HS-27A (cell line): ENCODE results near the gene TSPAN2.

ENCODE experiments used
- DNase-seq: peaks from one replicate; pipeline ENCODE4 v3.0.0-alpha.2; 2012; ENCODE audit warnings: low read depth, missing footprints

Gene TSPAN2

DNA sequence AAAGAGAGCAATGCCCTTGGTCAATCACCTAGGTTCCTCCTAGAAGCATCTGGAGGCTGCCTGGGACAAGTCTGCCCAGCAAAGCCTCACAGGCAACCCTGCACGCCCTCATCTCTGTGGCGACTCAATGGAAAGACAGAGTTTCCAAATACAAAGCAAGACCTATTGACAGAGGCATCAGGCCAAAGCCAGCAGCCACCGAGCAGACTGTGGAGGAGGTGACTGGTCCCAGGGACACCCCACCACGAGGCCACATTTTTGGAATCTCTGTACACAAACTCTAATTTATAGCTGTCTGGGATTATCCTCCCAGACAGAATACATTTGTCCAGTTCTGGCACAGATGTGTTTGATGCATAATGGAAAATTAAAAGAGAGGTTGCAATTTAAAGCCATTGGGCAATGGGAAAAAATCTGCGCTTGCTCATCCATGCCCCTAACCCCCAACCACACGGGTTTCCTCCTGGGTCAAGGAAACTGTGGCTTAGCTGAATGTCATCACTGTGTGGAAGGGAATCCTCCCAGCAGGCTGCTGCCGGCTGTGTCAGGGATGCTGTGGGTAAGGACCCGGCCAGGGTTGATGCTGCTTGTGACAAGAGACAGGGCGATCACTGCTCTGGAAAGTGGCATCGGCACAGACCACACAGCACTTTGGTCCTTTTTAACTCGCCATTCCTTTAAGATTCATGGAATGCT is 14.3 kb downstream of the TSPAN2 start:
- DNase-seq: no peak

DNA sequence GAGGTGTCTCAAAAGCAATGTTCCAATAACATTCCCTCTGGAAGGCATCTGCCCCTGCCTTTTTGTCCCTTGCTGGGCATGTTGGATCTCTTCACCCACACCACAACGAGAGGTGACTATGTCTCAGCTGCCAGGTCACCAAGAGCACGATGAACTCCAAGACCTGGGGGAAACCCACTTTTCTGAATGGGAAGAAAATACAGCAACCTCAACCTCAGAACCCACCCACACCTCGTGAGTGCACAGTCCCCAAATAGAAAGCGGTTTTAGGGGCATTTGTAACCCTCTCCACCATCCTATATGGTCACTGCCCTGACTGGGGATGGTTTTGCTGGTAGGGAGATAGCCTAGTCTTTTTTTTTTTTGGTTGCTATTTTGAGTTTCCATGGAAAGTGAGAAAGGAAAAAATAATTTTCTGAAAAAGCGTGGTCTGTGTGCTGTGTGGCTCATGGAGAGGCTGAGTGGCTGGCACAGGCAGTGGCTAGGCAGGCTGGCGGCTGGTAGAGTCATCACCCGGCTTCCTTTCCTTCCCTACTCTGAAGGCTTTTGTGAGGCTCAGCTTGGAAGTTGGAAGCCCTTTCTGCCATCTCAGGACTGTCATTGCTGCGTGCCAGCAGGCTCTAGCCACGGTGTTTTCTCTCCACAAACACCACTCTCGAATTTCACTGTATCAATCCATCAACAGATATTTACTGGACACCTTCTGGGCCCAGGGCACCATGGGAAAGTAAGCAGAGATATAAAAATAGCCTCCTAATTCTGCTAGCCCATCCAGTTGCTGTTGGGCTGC is 15.8 kb downstream of the TSPAN2 start:
- no peak for DNase-seq

DNA sequence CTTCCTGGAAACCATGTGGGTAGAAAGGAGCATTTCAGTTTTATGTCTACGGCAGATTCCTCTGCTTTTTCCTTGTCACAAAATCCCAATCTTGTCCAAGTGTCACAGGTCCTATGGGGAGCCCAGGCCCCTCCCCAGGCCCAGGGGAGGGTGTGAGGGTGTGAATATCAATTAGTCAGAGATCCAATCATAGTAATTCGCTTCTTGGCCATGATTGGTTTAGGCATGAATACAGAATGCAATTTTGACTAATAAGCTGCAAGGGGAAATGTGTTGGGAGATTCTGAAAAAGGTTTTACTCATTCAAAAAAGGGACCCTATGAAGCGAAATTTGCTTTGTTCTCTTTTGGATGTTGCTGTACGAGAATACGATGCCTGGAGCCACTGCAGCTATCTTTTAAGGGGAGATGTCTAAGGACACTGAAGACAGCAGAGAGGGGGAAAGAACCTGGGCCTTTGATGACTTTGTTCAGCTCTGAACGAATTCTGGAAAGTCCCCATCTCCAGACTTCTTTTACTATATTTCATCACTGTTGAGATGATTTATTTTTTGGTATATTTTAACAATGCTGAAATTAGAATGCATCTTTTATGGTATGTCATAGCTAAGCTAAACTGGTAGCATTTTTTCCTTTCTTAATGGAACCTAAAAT is 18.2 kb downstream of the TSPAN2 start:
- no peak for DNase-seq

DNA sequence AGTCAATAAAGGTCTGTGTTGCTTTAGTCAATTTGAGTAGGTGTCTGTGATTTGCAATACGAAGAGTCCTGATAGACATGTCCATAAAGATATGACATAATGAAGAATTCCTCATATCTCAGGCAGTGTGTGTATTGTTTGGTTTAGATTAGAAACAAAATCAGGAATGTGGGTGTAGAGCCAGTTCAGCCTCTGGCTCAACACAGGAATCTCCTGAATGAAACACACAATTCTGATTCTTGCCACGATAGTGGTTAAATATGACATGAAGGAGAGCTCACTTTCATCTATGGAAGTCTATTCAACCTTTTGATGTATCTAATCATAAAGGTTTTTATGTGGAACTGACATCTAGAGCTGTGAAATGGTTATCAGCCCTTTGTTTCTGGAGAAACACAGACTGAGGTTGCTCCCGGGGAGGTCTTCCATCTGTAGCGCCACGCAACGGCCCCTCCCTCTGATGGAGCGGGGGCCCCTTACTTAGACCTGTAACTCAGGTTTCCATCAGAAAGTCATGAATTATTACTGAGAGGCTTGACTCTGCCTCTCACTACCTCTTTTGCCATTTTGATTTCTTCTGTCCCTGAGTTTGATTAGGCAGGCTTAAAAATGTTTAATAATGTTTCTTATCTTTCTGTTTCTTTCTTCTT is 19.5 kb downstream of the TSPAN2 start:
- DNase-seq: peak; percentile 64

DNA sequence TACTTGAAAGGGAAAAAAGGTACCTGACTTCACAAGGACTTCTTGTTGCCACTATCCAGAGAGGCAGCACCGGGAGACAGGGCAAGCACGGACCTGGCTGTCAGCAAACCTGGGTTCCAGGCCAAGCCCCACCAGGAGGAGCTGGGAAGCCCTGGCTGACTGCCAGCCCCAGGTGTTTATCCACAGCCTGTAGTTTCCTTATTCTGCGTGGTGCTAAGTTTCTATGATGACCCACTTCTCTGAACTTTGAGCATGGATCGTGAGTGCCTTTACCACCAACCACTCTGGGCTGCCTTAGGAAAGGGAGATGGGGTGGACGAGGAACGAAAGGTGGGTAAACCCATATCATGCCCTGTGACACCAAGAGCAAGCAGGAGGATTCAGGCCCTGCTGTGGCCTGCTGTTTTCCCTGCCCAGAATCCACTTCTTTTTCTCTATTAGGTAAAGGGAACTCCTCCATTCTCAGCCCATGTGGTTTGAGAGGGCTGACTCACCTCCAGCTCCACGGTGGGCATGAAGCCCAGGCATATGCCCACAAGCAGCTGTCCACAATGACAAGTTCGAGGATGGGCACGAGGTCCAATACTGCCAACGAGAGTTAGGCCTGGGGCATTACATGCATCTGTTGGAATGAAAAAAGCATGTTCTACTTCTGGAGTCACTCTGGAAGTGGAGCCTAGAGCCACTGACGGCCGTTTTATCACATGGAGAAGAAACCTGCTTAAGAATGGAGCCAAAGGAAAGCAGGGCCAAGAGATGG is 20.3 kb downstream of the TSPAN2 start:
- DNase-seq: peak; percentile 86

DNA sequence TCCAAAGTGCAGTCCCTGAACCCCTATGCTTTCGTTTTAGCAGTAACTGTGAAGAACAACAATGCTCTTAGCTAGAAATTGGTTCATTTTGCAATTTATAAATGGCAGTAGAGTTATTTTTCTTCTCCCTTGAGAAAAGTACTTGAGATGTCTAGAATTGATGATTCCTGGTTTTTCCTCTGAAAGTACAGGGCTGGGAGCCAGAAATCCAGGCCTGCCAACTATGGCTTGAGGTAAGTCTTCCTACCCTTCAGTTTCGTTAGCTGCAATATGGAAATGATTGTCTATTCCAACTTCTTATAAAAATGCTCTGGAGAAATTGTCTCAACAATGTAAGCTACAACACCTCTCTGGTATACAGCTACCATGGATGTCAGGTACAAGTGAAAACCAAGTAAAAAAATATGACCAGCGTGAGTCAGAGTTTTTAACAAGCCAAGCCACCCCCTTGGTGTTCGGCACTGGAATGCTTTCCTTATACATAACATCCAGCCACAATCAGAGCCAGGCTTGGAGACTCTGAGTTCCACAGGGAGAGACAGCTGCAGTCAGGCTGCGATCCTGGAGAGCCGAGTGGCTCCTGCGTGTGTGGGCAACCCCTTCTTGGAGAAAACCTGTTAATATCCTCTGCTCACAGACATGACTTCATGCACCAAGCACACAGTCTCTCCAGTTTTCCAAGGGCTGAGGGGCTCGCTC is 22.0 kb downstream of the TSPAN2 start:
- peak; percentile 72 for DNase-seq

DNA sequence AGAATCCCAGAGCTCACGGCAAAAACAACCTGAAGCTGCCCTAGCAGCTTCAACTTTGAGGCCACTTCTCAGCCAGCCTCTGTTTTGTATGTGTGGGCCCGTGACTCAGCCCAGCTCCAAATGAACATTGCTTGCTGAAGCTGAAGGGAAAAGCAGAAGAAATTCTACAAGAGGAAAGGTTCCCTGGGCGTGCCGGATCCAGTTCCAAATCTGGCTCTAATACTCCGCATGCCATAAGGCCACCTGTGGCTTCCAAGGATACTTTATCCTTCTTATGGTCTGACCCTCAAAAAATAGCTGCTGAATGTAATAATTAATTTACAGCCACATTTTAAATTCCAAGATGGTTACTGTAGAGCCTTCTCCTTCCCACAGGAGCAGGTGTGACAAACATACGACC is 24.3 kb downstream of the TSPAN2 start:
- DNase-seq: no peak

DNA sequence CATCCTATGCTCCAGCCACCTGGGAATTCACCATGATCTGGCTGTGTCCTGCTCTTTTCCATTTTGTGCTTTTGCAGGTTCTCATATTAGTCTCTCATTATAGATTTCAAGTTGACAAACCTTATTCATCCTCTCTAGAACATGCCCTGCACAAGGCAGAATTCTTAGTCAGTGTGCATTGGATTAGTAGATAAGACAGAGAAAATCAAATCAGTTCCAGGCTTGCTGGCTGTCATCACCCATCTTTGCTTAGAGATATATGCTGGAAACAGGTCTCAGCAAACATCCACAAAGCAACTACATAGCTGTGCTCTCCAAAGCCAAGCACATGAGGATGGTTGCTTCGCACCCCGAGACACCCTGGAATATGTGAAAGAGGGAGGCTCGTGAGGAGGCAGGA is 24.8 kb downstream of the TSPAN2 start:
- DNase-seq: no peak

DNA sequence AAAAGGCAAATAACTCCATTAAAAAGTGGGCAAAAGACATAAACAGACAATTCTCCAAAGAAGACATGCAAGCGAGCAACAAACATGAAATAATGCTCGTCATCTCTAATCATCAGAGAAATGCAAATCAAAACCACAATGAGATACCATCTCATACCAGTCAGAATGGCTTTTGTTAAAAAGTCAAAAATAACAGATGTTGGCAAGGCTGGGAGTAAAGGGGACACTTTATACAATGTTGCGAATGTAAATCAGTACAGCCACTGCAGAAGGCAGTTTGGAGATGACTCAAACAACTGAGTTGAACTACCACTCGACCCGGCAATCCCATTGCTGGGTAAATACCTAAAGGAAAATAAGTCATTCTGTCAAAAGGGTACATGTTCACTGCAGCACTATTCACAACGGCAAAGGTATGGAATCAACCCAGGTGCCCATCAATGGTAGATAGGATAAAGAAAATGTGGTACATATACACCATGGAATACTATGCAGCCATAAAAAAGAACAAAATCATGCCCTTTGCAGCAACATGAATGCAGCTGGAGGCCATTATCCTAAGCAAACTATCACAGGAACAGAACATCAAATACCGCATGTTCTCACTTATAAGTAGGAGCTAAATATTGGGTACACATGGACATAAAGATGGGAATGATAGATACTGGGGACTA is 25.9 kb downstream of the TSPAN2 start:
- peak; percentile 65 for DNase-seq

DNA sequence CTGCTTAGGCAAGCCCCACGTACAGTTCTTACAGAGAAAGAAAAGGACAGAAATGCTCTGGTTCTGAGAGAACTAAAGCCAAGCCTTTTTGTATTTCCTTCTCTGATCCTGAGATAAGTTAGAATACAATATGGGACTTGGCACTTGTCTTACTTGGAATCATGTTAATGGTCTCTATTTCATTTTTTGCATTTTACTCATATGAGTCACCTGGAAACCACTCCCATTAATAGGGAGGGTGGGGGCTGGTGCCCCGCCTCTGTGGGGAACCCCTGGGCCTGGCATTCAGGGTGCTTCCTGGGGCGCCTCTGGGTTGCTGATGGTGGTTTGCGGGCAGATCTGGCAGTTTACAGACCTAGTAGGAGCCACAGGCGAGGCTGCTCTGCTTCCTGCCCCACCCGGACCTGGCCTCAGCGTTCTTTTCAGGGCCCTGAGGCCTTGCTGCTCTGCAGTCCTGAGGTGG is 26.7 kb downstream of the TSPAN2 start:
- peak; percentile 93 for DNase-seq

DNA sequence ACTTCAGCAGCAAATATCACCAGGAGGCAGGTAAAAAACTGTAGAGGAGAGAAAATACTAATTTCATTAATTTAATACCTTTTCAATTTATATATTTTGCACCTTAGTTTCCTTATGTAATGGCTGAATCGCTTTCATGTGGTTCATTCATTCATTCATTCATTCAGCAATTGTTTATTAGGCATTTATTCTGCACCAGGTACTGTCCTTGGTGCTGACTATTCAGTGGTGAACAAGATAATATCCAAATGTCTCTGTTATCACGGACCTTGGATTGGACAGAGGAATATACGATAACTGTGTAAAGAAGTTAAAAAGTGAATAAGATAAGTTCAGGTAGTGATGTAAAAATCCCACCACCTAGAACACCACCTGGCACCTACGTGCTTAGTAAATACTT is 28.8 kb downstream of the TSPAN2 start:
- DNase-seq: no peak

DNA sequence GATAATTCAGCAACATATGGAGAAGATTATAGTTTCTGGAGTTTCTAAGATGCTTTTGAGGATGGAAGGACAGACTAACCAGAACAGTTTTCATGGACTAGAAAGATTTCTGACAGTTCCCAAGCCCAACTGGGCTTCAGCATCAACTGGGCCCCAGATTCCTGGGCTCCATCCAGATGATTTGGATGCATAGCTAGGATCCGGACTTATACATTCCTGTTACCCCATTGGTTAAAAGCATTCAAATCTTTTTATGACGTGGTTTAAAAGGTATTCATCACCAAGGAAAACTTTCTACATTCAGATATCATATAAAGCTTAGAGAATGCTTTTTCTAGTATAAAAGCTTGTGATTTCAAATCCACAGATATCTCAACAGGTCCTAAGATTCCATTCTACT is 30.0 kb downstream of the TSPAN2 start:
- DNase-seq: no peak

DNA sequence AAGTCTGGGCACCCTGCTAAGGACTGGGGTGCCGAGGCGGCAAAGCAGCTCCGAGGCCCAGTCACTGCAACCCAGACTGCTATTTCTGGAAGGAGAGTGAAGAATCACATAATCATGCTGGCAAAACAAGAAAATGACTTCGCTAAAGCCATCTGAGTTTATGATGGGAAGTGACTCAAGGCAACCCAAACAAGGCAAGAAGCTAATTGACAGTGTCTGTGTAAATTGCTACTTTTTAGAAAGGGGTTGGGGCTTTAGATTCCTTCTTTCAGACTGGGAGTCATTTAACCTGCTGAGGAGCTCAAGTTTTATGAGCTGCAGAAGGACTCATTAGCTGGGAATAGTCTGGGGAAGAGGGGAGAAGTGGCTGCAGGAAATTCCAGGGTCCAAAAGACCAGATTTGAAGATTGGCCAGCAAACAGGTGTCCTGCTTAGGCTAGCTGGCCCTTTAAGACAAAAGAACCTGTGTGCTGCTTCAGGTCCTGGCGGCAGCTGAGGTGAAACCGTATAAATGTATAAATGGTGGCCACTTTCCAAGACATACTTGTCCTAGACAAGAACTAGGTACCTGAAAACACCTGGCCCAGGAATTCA is 31.5 kb downstream of the TSPAN2 start:
- no peak for DNase-seq

DNA sequence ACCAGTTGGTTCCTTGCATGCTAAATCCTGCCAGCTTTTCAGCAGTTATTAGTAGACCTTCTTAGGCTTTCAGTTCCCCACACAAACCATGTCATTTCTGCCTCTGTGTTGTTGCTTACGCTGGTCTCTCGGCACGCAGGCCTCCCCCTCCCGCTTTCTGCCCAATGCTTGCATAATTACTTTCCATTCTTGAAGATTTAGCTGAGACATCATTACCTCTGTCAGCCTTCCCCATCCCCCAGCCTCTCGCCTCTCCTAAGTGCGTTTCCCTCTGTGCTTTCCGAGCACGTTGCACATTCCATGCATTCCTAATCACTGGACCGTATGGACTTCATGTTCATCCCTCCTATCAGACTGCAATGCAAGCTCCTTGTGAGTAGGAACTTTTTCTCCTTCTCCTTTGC is 32.9 kb downstream of the TSPAN2 start:
- no peak for DNase-seq

DNA sequence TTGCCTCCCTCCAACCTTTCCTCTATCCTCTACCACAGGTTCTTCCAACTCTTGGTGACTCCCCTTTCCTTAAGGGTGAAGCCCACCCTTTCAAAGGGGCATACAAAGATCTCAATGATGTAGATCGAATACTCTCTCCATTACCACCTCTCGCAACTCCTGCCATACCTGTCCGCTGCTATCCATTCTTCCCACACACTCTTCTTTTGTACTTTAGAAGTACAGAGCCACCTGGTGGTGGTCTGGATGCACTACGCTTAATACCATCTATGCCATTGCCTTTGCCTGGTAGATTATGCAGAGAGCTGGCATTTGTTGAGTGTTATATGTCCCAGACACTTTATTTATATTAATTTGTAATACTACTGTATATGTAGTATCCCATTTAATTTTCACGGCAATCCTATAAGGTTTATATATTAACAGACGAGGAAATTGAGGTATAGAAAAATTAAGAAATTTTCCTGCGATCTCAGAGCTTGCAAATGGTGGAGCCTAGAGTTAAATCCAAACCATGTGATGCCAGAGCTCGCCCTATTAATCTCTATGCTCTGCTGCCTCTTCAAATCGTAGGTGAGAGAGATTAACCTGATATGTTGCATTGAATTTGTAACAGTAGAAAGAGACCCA is 36.7 kb downstream of the TSPAN2 start:
- DNase-seq: no peak

DNA sequence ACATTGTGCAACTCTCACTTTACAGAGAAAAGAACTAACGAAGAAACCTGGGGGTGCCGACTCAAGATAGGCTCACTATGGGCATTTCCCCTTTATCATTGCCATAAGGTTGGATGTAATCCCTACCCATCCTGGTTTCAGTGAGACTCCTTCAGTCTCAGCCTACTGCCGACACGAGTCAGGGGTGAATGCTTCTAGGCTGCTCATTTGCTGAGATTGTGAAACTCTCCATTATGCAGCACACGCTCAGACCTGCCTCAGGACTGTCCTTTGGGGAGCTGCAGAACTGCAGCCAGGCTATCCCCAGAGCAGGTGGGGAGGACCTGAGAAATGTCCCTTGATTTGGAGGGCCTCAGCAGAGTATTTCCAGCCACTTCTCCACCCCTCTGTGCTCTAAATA is 37.5 kb downstream of the TSPAN2 start:
- no peak for DNase-seq

DNA sequence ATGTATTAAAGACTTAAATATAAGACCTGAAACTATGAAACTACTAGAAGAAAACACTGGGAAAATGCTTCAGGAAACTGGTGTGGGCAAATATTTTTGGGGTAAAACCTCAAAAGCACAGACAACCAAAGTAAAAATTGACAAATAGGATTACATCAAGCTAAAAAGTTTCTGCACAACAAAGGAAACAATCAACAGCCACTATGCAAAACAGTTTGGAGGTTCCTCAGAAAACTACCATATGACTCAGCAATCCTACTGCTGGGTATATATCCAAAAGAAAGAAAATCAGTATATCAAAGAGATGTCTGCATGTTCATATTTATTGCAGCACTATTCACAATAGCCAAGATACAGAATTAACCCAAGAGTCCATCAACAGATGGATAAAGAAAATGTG is 42.6 kb downstream of the TSPAN2 start:
- no peak for DNase-seq

DNA sequence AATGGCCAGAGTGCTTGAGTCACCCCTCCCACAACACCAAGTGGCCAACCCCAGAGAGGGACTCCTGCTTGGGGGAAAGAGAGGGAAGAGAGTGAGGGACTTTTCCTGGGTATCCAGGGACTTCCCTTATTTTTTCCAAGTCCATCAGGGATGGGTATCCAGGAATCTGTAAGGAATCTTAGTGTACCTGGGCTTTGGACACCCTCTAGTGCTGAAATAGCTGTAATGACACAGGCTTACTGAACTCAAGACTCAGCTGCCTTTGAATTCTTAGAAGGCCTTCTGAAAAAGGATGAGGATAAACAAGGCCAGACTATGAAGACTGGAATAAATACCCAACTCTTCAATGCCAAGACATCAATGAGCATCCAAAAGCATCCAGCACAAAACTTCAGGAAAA is 47.6 kb downstream of the TSPAN2 start:
- no peak for DNase-seq

DNA sequence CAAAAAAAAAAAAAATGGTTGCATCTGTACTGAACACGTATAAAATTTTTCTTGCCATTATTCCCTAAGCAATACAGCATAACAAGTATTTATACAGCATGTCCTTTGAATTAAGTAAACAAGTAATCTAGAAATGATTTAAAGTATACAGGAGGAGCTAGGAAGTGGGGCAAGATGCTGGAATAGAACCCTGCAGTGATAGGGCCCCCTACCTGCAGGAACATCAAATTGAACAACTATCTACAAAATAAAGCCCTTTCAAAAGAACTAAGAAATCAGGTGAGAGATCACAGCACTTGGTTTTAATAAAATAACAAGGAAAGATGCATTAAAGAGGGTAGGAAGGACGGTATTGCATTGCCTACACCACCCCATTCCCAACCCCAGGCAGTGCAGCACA is 48.8 kb downstream of the TSPAN2 start:
- DNase-seq: no peak
